Astrocyte of the spinal cord (primary cell): ENCODE measurements around the gene FBXL17.
"Not testable (repeated sequence)": the region's sequence is repeated elsewhere in the genome, so short reads cannot be mapped to it uniquely, and the experiment has no call there.

Source experiments
- DNase-seq: peaks from one replicate; pipeline ENCODE4 v3.0.0; 2011; ENCODE audit warnings: low read depth, low spot score
- H3K4me3 ChIP-seq: 2 replicates; pipeline ENCODE4 v1.5.1; 2011; ENCODE audit warnings: low read depth, mild to moderate bottlenecking, low read length, moderate library complexity
- CTCF ChIP-seq: IDR thresholded peaks from 2 replicates; pipeline ENCODE4 v1.5.1; 2012; ENCODE audit warnings: low read depth, mild to moderate bottlenecking, low read length, inconsistent platforms
- in situ Hi-C: cut with HindIII; loops from 2 replicates; pipeline ENCODE4 v1.10.0; 2017; ENCODE audit warnings: low sequenced_read_pairs

FBXL17 gene

GRCh38 chr5:108168915-108169314 lies 213.0 kb downstream of the FBXL17 start:
- TF ChIP-seq CTCF, result no peak
- no peak for DNase-seq
- H3K4me3 ChIP-seq, result no peak overlapping the region
- in situ Hi-C loops, result no loop called here

- no peak for TF ChIP-seq CTCF
- in situ Hi-C loops, result no loop called here
- DNase-seq, result no peak
- no peak overlapping the region for H3K4me3 ChIP-seq
Observed at GRCh38 chr5:108167174-108167573, 214.7 kb downstream of the FBXL17 start.

- TF ChIP-seq CTCF, result no peak
- in situ Hi-C loops, result no loop called here
- no peak for DNase-seq
- no peak overlapping the region for H3K4me3 ChIP-seq
Observed at GRCh38 chr5:108164574-108164973, 217.3 kb downstream of the FBXL17 start.

GRCh38 chr5:108152854-108153253 lies 229.0 kb downstream of the FBXL17 start:
- DNase-seq, H3K4me3 ChIP-seq, in situ Hi-C loops: not testable (repeated sequence)

- no peak for DNase-seq
- in situ Hi-C loops, result no loop called here
- no peak for TF ChIP-seq CTCF
Observed at GRCh38 chr5:108149369-108149768, 232.5 kb downstream of the FBXL17 start.

GRCh38 chr5:108148715-108149139 lies 233.2 kb downstream of the FBXL17 start:
- TF ChIP-seq CTCF, result peak; percentile 58
- in situ Hi-C loops, result no loop called here
- peak; percentile 20 for DNase-seq
- H3K4me3 ChIP-seq, result no peak overlapping the region

More at GRCh38 chr5:108149369-108149768, 232.5 kb downstream of the FBXL17 start:
- H3K4me3 ChIP-seq, result no peak overlapping the region

- in situ Hi-C loops, result no loop called here
- no peak for TF ChIP-seq CTCF
- H3K4me3 ChIP-seq, result no peak overlapping the region
- no peak for DNase-seq
Observed at GRCh38 chr5:108146222-108146621, 235.7 kb downstream of the FBXL17 start.
